Activated CD8-positive, alpha-beta memory T cell treated with anti-CD3 and anti-CD28 coated beads, Interleukin-2, amount 10 ng/mL, durations not matched to agents 7 days and 5 days (primary cell): Measurements from ENCODE around the gene NEU4. TPM values are rescaled to one million over a fixed set of nuclear protein-coding genes. Genes with fewer than 3 reads are reported as not detected.

Experiments
- ATAC-seq: fragments of 150-1000 bp; cut with Tn5 transposase; one replicate; pipeline ENCODE4 v1.10.0; 2021; ENCODE audit warnings: moderate library complexity
- CTCF ChIA-PET: fragments of 350-600 bp; sonication (Branson Sonifier 250); formaldehyde crosslinking; loops from one replicate; lab custom pipeline; 2021; ENCODE audit warnings: antibody characterized with exemption; lab: Charles Lee
- DNase-seq: peaks from one replicate; pipeline ENCODE4 v3.0.0-alpha.2; 2020
- H3K27ac Mint-ChIP-seq: one replicate; pipeline ENCODE4 v1.8.0; 2021; ENCODE audit warnings: mild to moderate bottlenecking, mixed read lengths
- H3K27me3 Mint-ChIP-seq: one replicate; pipeline ENCODE4 v1.8.0; 2021; ENCODE audit warnings: mixed read lengths
- H3K36me3 Mint-ChIP-seq: one replicate; pipeline ENCODE4 v1.8.0; 2021; ENCODE audit warnings: mild to moderate bottlenecking, mixed read lengths
- H3K4me1 Mint-ChIP-seq: one replicate; pipeline ENCODE4 v1.8.0; 2021; ENCODE audit warnings: mixed read lengths
- H3K4me3 Mint-ChIP-seq: one replicate; pipeline ENCODE4 v1.8.0; 2021; ENCODE audit warnings: mild to moderate bottlenecking, moderate library complexity, mixed read lengths
- H3K9me3 Mint-ChIP-seq: one replicate; pipeline ENCODE4 v1.8.0; 2022; ENCODE audit warnings: low read depth, mixed read lengths
- total RNA-seq, 2 experiments: library from RNA; stranded (reverse); gene quantifications; one replicate each; pipeline ENCODE4 v1.2.3, GENCODE V29; 2021

NEU4 gene
- total RNA-seq, 2 experiments from 2014 or later: 0.12 TPM; not detected in 1

DNA sequence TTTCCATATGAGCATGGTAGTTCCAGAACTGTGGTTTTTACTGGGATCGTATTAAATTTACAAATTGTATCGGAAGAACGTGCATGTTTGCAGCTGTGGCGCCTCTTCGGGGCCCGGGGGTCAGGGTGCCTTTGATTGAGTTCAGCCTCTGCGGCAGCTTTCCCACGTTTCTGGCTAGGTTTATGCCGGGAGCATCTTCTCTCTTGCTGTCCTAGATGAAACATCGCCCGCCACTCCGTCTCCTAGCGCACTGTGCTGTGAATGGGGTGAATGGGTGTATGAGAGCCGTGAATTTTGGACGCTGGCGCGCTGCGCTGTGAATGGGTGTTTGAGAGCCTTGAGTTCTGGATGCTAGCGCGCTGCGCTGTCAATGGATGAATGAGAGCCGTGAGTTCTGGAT is 37.4 kb downstream of the NEU4 start:
- no peak overlapping the region for H3K4me3 Mint-ChIP-seq
- no peak for ATAC-seq
- CTCF ChIA-PET: no interaction called here

DNA sequence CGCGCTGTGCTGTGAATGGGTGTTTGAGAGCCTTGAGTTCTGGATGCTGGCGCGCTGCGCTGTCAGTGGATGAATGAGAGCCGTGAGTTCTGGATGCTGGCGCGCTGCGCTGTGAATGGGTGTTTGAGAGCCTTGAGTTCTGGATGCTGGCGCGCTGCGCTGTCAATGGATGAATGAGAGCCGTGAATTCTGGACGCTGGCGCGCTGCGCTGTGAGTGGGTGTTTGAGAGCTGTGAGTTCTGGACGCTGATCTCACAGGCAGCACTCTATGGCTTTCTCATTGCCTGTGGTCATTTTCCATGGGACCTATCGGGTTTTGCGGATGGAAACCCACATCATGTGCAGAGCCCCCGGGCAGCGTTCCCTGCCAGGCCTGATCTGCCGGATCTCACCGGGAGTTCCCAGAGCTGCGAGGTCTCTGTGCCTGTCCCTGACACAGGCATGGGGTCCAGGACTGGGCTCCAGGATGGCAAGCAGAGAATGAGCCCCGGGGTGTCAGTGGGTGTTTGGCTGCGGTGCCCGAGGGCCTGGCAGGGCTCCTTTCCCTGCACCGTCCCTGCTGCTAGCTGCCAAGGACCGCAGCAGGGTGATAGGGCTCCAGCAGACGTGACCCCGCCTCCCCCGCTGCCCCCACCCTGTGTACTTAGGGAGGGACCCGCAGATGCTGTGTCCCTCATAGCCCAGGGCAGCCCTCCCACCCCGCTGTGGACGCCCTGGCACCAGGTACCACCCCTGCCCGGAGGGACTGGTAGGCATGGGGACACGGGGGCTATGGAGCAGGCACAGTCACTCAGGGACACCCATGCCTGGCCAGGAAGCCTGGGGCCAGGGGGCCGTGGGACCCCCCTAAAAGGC is 40.0 kb downstream of the NEU4 start:
- DNase-seq (peak; percentile 36), ATAC-seq (no peak)
- CTCF ChIA-PET: no interaction called here
- H3K9me3 Mint-ChIP-seq: no peaks in the 10 kb centered on the region
- H3K27me3 Mint-ChIP-seq: peaks cover 20% of the 10 kb centered on the region
- H3K4me3 Mint-ChIP-seq: no peak overlapping the region
- peaks cover 20% of the 10 kb centered on the region for H3K4me1 Mint-ChIP-seq
- no peak overlapping the region for H3K27ac Mint-ChIP-seq
- no peaks in the 10 kb centered on the region for H3K36me3 Mint-ChIP-seq

More for the DNA sequence above, 37.4 kb downstream of the NEU4 start:
- peak; percentile 34 for DNase-seq
- Mint-ChIP-seq H3K36me3 (no peaks in the 10 kb centered on the region), H3K27ac (no peak overlapping the region), H3K4me1 (peaks cover 32% of the 10 kb centered on the region), H3K9me3 (no peaks in the 10 kb centered on the region), H3K27me3 (peaks cover 37% of the 10 kb centered on the region)

DNA sequence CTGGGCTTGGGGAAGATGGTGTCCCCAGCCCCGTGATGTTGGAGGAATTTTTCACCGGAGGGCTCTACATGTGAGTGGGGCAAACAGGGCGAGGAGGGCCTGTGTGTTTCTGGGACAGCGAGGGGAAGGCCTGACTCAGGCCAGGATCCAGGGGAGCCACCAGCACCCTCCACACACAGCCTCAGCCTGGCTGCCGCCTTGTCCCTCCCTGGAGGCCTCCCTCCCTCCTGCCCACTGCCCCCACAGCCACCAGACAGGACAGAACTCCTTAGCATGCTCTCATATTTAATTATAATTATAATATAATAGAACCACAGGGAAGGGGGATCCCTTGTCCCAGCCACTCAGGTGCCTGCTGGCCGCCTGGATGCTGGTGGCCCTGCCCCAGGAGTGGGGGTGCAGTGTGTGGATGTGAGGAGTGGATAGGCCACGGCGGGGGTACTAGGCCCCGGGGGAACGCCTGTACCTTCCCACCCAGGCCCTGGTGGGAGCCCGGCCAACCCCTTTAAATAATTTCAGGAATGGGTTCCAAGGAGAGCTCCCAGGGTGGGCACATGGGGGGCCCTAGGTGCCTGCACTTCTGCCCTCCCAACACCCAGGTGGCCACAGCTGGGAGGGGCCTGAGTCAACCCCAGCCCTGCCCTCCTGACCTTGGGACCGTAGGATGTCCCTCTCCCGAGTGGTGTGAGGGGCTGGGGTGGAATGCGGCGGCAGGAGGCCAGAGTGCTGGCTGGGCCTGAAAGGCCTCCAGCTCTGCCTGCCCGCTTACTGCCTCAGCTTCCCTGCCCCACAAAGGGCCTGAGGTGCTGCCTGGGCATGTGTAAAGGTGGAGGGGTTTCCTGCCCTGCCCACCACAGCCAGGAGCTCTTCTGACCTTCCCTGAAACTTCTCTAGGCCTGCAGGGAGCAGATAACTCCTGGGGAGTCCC is 40.9 kb downstream of the NEU4 start:
- H3K36me3 Mint-ChIP-seq: no peaks in the 10 kb centered on the region
- peaks cover 13% of the 10 kb centered on the region for H3K4me1 Mint-ChIP-seq
- no peak overlapping the region for H3K4me3 Mint-ChIP-seq
- no peaks in the 10 kb centered on the region for H3K9me3 Mint-ChIP-seq
- H3K27me3 Mint-ChIP-seq: peaks cover 15% of the 10 kb centered on the region
- DNase-seq: peak; percentile 39
- no peak overlapping the region for H3K27ac Mint-ChIP-seq
- CTCF ChIA-PET: no interaction called here
- no peak for ATAC-seq

DNA sequence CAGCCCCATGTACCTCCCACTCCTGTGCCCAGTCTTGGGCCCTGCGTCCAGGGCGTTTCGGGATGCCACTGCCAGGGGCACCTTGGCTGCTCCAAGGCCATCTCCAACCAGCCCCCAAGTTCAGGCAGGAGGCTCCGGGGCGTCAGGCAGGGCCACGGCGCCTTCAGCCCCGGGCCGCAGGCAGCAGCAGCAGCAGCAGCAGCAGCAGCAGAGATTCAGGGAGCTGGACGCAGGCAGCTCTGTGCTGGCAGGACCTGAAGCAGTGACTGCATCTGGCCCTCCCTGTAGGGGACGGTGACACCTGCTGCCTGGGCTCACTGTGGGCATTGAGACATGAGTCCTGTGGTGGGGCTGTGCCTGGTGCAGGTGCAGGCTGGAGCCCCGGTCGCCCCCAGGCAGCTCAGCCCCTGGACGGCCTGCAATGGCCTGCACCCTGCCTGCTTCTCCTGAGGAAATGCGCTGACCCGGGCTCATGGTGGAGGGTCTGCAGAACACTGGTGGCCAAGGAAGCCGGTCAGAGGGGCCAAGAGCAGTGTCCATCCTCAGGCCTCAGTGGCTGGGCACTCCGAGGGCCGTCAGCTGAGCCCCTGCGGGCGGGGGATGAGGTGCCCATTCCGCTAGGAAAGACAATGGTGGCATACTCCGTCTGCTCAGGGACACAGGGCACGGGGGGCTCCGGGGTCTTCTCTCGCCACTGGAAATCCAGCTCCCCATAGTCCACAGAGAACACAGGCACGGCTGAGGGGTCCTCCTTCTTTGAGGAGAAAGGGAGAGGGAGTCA is 41.7 kb downstream of the NEU4 start:
- no peak for ATAC-seq

DNA sequence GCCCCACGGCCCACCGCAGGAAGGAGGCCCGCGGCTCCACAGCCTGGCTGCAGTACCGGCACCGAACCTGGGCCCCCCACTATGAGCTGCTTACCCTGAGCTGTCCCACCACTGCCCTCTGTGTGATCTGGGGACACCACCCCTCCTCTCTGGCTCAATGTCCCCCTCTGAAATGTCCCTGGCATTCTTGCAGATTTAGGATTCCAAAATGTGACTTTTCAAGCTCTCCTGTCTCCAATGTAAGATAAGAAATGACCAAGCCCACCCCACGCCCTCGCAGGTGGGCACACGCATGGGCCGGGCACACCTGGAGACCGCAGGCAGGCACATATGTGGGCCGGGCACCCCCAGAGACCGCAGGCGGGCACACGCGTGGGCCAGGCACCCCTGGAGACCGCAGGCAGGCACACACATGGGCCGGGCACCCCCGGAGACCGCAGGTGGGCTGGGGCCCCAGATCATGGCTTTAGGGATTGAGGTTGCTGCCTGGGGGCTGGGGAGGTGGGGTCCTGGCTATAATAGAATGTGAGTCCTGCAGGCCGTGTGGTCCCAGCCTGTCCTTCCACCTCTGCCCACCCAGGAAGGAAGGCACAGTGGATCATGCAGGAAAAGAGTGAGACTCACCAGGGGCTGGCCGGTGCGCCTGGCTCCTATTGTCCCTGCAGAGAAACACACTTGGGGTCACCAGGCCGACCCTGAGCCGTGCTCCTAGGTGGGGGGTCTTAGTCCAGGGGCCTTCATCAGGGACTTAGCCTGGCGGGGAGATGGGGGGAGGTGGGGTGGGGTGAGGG is 42.5 kb downstream of the NEU4 start:
- no peaks in the 10 kb centered on the region for H3K36me3 Mint-ChIP-seq
- H3K9me3 Mint-ChIP-seq: no peaks in the 10 kb centered on the region
- no peak overlapping the region for H3K4me3 Mint-ChIP-seq
- peaks cover 2% of the 10 kb centered on the region for H3K27me3 Mint-ChIP-seq
- no peaks in the 10 kb centered on the region for H3K4me1 Mint-ChIP-seq
- ATAC-seq (no peak), DNase-seq (no peak)
- CTCF ChIA-PET: no interaction called here
- H3K27ac Mint-ChIP-seq: no peak overlapping the region

More for the DNA sequence above, 41.7 kb downstream of the NEU4 start:
- H3K4me3 Mint-ChIP-seq: no peak overlapping the region
- H3K27ac Mint-ChIP-seq: no peak overlapping the region
- CTCF ChIA-PET: no interaction called here
- peak; percentile 30 for DNase-seq
- peaks cover 8% of the 10 kb centered on the region for H3K27me3 Mint-ChIP-seq
- H3K36me3 Mint-ChIP-seq: no peaks in the 10 kb centered on the region
- no peaks in the 10 kb centered on the region for H3K9me3 Mint-ChIP-seq
- H3K4me1 Mint-ChIP-seq: peaks cover 6% of the 10 kb centered on the region

DNA sequence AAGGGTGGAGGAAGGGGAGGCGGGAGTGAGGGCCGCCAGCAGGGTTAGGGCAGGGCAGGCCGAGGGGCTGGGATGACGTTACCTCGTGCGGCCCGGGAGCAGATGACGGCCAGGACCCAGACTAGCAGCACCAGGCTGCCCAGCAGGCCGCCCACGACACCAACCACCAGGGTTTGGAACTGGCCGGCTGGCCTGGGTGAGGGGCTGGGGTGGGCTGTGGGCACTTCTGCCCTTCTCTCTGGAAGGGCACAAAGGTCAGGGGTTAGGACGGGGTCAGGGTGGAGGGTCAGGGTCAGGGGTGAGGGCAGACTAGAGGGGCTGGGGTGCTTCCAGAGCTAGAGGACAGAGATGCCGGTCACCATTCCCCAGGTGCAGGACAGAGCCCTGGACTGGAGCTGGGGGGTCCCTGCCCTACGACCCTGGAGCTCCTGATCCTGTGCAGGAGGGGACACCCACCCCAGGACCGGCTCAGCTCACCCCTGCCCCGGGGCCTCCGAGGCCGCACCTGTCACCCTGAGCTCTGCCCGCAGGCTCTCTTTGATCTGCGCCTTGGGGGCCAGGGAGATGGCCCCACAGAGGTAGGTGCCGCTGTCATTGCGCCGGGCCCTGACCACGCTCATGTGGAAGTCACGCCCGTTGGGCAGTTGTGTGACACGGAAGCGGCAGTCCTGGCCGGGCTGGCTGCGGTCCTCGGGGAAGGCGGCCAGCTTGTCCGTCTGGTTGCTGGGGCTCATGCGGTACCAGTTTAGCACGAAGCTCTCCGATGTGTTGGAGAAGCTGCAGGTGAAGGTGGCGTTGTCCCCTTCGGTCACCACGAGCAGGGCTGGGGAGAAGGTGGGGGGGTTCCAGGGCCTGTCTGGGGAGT is 43.4 kb downstream of the NEU4 start:
- Mint-ChIP-seq H3K27ac (no peak overlapping the region), H3K4me3 (no peak overlapping the region), H3K4me1 (no peaks in the 10 kb centered on the region), H3K36me3 (no peaks in the 10 kb centered on the region), H3K9me3 (no peaks in the 10 kb centered on the region), H3K27me3 (no peaks in the 10 kb centered on the region)
- ATAC-seq (no peak), DNase-seq (peak; percentile 33)
- CTCF ChIA-PET: no interaction called here

DNA sequence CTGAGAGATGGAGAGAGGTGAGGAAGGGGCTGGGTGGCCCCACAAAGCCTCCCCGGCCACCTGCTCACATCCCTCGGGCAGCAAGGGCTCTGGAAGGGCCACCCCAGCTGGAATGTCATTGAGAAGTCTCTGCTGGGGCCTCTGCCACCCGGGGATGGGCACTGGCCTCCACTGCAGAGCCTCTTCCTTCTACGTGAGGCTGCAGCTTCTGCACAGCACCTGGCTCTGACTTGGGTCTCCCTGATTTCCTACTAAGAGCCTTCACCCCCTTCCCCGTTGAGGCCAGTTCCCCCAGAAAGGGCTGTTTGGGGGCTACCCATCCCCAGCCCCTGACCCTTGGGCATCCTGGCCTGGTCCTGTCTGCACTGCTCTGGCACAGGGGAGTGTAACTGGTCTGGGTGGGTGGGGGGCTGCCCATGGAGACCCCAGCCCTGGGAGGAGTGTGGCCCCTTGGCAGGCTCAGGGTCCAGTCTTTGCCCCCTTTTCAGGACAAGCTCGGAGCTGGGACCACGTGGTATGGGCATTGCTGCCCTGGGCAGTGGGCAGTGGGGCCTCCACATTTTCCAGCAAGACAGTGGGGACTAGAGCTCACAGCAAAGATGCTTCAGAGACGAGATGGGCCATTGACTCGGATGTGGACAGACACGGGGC is 44.1 kb downstream of the NEU4 start:
- no peaks in the 10 kb centered on the region for H3K27me3 Mint-ChIP-seq
- H3K36me3 Mint-ChIP-seq: no peaks in the 10 kb centered on the region
- no peaks in the 10 kb centered on the region for H3K4me1 Mint-ChIP-seq
- H3K27ac Mint-ChIP-seq: no peak overlapping the region
- H3K9me3 Mint-ChIP-seq: no peaks in the 10 kb centered on the region
- ATAC-seq (no peak), DNase-seq (peak; percentile 16)
- no peak overlapping the region for H3K4me3 Mint-ChIP-seq
- CTCF ChIA-PET: no interaction called here

DNA sequence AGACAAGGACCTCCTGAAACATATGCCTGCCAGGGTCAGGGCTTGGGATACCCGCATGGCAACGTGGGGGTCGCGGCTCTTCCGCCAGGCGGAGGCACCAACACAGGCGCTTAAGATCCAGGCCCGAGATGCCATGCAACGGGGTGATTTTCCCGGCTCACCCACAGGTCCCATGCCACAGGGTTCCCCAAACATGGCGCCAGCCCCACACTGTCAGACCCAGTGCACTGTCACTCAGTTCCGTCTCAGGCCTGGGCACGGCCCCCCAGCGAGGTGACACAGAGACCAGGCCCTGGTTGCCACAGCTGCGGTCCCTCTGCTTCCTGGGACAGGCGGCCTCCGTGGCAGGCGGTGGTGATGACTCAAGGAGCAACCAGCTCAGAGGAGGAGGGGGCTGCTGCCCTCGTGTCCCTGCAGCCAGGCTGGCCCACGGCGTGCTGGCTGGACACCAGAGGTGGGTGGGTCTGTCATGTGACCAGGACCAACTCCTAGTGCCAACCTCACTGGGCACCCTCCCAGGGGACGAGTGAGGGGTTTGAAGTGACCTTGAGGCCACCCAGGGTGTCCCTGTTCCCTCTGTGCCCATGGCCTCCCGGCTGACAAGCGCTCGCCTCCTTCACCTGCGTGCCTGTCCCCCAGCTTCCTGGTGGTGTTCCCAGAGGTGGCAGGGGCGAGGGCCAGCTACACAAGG is 44.8 kb downstream of the NEU4 start:
- peaks cover 2% of the 10 kb centered on the region for H3K4me1 Mint-ChIP-seq
- no peaks in the 10 kb centered on the region for H3K36me3 Mint-ChIP-seq
- no peak overlapping the region for H3K27ac Mint-ChIP-seq
- CTCF ChIA-PET: no interaction called here
- H3K27me3 Mint-ChIP-seq: no peaks in the 10 kb centered on the region
- ATAC-seq: no peak
- no peak for DNase-seq
- H3K9me3 Mint-ChIP-seq: no peaks in the 10 kb centered on the region
- H3K4me3 Mint-ChIP-seq: no peak overlapping the region

DNA sequence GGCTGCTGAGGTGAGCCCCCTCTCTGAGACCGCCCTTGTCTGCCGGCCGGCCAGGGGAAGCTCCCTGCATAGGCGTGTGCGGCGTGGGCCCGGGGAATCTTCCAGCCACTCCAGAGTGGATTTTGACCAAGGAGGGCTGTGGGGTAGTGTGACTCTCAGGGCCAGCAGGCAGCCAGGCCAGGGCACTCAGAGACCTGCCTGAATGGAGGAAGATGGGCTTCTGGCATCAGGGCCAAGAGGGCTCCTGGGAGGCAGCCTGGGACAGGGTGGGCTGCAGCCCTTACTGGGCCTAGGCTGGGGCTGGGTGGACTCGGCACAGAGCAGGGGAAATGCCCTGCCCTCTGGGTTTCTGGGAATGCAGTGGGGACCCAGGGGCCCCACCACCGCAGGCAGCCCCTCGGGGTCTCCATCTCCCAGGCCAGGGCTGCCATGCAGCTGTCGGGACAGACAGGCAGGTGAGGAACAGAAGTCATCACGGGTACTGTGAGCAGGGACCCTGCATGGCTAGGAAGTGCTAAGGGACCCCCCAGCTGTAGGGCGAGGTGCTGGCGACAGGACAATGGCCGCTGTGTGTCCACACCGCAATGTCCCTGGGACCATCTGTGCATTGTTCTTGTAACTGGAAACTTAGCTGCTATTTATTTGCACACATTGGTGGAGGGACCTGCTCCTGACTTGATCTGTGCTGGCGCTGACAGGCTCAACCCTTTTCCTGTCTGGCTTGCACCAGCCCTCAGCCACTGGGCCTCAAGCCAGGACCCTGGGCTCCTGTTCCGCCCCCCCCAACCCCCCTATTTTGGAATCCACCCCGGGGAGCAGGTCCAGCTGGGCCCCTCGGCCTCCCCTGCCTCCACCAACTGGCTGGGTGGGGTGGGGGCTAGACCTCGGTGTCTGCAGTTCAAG is 45.6 kb downstream of the NEU4 start:
- H3K4me3 Mint-ChIP-seq: no peak overlapping the region
- no peaks in the 10 kb centered on the region for H3K9me3 Mint-ChIP-seq
- DNase-seq: no peak
- H3K27me3 Mint-ChIP-seq: no peaks in the 10 kb centered on the region
- no peak for ATAC-seq
- H3K4me1 Mint-ChIP-seq: peaks cover 5% of the 10 kb centered on the region
- no peak overlapping the region for H3K27ac Mint-ChIP-seq
- CTCF ChIA-PET: interaction anchor here (0.6 kb wide), 1 partner anchor 119 kb away, joined by 3 read pairs; no protein-coding TSS in a partner anchor
- H3K36me3 Mint-ChIP-seq: no peaks in the 10 kb centered on the region

DNA sequence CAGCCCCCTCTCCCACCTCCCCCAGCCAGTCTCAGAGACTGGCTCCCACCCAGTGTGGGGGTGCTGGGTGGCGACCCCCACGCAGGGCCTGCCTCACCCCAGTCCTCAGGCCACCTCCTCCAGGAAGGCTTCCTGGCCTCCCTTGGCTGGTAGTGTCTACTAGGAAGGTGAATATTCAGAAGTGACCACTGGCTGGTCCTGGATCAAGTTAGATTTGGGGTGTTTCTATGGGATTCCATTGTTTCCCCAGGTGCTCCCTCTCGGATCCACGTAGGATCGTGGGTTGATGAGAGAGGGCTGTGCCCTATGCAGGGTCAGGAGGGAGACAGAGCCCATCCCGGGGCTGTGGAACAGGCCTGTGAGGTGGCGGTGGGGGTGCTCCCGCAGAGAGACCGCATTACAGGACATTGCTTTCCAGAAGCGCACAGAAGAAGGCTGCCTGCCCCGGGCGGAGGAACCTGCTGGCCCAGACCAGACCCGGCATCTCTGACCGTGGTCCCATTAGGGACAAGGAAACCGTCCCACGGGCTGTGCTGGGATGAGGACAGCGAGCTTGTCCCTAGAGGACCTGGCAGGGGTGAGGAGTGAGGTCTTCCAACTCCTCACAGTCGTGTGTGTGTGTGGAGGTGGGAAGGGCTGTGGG is 46.4 kb downstream of the NEU4 start:
- no peak overlapping the region for H3K4me3 Mint-ChIP-seq
- CTCF ChIA-PET: interaction anchor here (0.6 to 1.0 kb wide), 2 partner anchors 11 to 119 kb away, joined by 3 read pairs; no protein-coding TSS in a partner anchor
- no peak overlapping the region for H3K27ac Mint-ChIP-seq
- DNase-seq (no peak), ATAC-seq (no peak)
- H3K27me3 Mint-ChIP-seq: no peaks in the 10 kb centered on the region
- H3K9me3 Mint-ChIP-seq: no peaks in the 10 kb centered on the region
- no peaks in the 10 kb centered on the region for H3K36me3 Mint-ChIP-seq
- H3K4me1 Mint-ChIP-seq: peaks cover 12% of the 10 kb centered on the region
